Heart left ventricle (tissue), 13 donors: ENCODE data around the gene MVB12B.

Source experiments
- POLR2A ChIP-seq, 2 donors: fragments of 450-650 bp; IDR thresholded peaks; one replicate each; pipeline ENCODE4 v1.6.1; 2017; ENCODE audit warnings: antibody characterized with exemption in 2 of 2, mild to moderate bottlenecking in 2 of 2, moderate library complexity in 2 of 2
- TF ChIP-seq, protein P1 (sequence below), 12 donors: fragments of 200-600 bp; sonication (generic) in 4 of 12; IDR thresholded peaks; one replicate each; pipeline versions ENCODE4 v1.5.0 to v1.8.0; 2018 to 2022; ENCODE audit warnings: antibody characterized with exemption in 12 of 12, mild to moderate bottlenecking in 5 of 12
- donor health status: ischemic (EF 13 %, LVEDD 7.1; RV severe dilation, severe dysfunction).
- donor health status: DM: no; HTN: yes; CAD: no.
- donor health status: DM: no; HTN: no; CAD: no.
- donor health status: ischemic (EF 25% LVEDD 6.9; RV normal size, moderate dysfunction).
- donor health status: ischemic (EF 25% LVEDD 5.7; RV mildly dilated, moderate dysfunction).
- donor health status: ischemic (EF 35%, LVEDD 5.7; RV mildly dilated, moderate dysfunction).
- donor health status: nonischemic (EF 11% LVEDD 7.7; RV severe dilation, severe dysfunction).
- donor health status: DM: yes; HTN: yes; CAD: no.
- donor health status: PGD.
- donor health status: ischemic (EF 29% LVEDD 5.4; RV normal size, mild dysfunction).
- donor health status: nonischemic (EF 23%, LVEDD 6.1; RV moderate dilation, normal function).

- no peak for TF ChIP-seq POLR2A (IDR thresholded peaks at IDR 0.05)
- TF ChIP-seq, protein P1, sequence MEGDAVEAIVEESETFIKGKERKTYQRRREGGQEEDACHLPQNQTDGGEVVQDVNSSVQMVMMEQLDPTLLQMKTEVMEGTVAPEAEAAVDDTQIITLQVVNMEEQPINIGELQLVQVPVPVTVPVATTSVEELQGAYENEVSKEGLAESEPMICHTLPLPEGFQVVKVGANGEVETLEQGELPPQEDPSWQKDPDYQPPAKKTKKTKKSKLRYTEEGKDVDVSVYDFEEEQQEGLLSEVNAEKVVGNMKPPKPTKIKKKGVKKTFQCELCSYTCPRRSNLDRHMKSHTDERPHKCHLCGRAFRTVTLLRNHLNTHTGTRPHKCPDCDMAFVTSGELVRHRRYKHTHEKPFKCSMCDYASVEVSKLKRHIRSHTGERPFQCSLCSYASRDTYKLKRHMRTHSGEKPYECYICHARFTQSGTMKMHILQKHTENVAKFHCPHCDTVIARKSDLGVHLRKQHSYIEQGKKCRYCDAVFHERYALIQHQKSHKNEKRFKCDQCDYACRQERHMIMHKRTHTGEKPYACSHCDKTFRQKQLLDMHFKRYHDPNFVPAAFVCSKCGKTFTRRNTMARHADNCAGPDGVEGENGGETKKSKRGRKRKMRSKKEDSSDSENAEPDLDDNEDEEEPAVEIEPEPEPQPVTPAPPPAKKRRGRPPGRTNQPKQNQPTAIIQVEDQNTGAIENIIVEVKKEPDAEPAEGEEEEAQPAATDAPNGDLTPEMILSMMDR (IDR thresholded peaks at IDR 0.05): no peak
Observed at GRCh38 chr9:126421567-126422428, 95.2 kb downstream of the MVB12B start.
